Lower lobe of right lung (tissue), 2 donors: ENCODE results near the gene CDH23. TPM values are rescaled to one million over a fixed set of nuclear protein-coding genes. Genes with fewer than 3 reads are reported as not detected.

Source experiments
- ATAC-seq, 2 donors: fragments of 200-7000 bp; cut with Tn5 transposase; one replicate each; pipeline ENCODE4 v1.9.1; 2020 to 2022; ENCODE audit warnings: mild to moderate bottlenecking in 2 of 2, moderate library complexity in 2 of 2
- DNase-seq: peaks from one replicate; pipeline ENCODE4 v3.0.0-alpha.2; 2020
- H3K27ac ChIP-seq: fragments of 200-600 bp; one replicate; pipeline ENCODE4 v1.8.0; 2022
- H3K27me3 ChIP-seq: fragments of 200-600 bp; one replicate; pipeline ENCODE4 v1.8.0; 2022; ENCODE audit warnings: low read depth
- H3K36me3 ChIP-seq: fragments of 200-600 bp; one replicate; pipeline ENCODE4 v1.8.0; 2022; ENCODE audit warnings: mild to moderate bottlenecking
- H3K4me1 ChIP-seq: fragments of 200-600 bp; one replicate; pipeline ENCODE4 v1.8.0; 2022
- H3K4me3 ChIP-seq: fragments of 200-600 bp; one replicate; pipeline ENCODE4 v1.8.0; 2022; ENCODE audit warnings: mild to moderate bottlenecking
- H3K9me3 ChIP-seq: fragments of 200-600 bp; one replicate; pipeline ENCODE4 v1.8.0; 2022
- CTCF ChIP-seq: fragments of 200-600 bp; IDR thresholded peaks from one replicate; pipeline ENCODE4 v1.8.0; 2022; ENCODE audit warnings: antibody characterized with exemption, mild to moderate bottlenecking
- intact Hi-C: fragments of 100-400 bp; cut with DNase I; formaldehyde crosslinking; loops from one replicate; pipeline ENCODE4 v1.11.0; 2022
- total RNA-seq: library from RNA; stranded (reverse); fragmentation: NEBNext Ultra II Directional; extraction: Animal tissue kit (Norgen Biotek cat#: 25700); gene quantifications from one replicate; pipeline ENCODE4 v1.2.1, GENCODE V29; 2021
- donor health status: DM: no; HTN: yes; CAD: no; lungs with severe emphysema.

CDH23 gene
- total RNA-seq, 1 donor from 2014 or later = 9.4 TPM

GRCh38 chr10:71661779-71662336, 265.1 kb downstream of the CDH23 start:
- Histone ChIP-seq H3K36me3 (no peaks in the 10 kb centered on the region), H3K4me3 (no peak overlapping the region), H3K27me3 (no peaks in the 10 kb centered on the region), H3K4me1 (no peaks in the 10 kb centered on the region), H3K27ac (no peak overlapping the region), H3K9me3 (no peaks in the 10 kb centered on the region)
- no peak for ATAC-seq
- intact Hi-C loops = no loop called here
- TF ChIP-seq CTCF = no peak
- DNase-seq = no peak

DNA sequence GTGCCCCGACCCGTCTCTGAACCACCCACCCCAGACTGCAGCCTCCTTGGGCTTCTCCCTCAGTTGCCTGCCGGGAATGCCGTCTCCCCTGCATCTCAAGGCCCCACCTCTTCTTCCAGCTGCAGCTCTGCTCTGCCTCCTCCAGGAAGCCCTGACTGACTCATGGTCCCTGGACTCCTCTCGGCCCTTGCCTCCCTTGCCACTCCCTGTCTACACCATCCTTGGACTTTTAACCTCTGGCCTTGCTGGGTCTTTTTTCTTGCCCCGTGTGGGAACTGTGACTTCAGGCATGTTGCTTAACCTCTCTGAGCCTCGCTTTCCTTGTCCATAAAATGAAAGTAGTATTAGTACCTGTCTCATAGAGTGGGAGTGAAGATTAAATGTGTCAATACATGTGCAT, 266.6 kb downstream of the CDH23 start:
- no peak for ATAC-seq
- no peak for TF ChIP-seq CTCF
- intact Hi-C loops = no loop called here

DNA sequence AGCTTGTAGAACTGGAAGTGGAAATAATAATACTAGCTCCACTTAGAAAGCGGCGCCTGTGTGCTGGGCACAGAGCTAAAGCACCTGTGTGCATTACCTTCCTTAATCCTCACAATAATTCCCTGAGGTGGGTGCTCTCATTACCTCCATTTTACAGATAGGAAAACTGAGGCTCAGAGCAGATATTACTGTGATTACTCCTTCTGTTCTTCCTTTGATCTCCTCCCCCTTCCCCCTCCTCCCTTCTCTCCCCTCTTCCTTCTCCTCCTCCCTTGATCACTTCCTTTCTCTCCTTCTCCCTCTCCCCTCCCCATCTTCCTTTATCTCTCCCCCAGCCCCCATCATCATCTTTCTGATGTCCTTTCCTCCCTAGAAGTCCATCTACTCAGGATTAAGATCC, 267.9 kb downstream of the CDH23 start:
- Histone ChIP-seq H3K27me3 (no peaks in the 10 kb centered on the region), H3K27ac (no peak overlapping the region), H3K36me3 (no peaks in the 10 kb centered on the region), H3K4me3 (no peak overlapping the region), H3K9me3 (no peaks in the 10 kb centered on the region), H3K4me1 (peaks cover 3% of the 10 kb centered on the region)
- intact Hi-C loops = no loop called here
- ATAC-seq = no peak
- no peak for TF ChIP-seq CTCF
- no peak for DNase-seq

More for the DNA sequence above, 266.6 kb downstream of the CDH23 start:
- Histone ChIP-seq H3K4me1 (peaks cover 3% of the 10 kb centered on the region), H3K27ac (no peak overlapping the region), H3K4me3 (no peak overlapping the region), H3K9me3 (no peaks in the 10 kb centered on the region), H3K27me3 (no peaks in the 10 kb centered on the region), H3K36me3 (no peaks in the 10 kb centered on the region)
- no peak for DNase-seq

DNA sequence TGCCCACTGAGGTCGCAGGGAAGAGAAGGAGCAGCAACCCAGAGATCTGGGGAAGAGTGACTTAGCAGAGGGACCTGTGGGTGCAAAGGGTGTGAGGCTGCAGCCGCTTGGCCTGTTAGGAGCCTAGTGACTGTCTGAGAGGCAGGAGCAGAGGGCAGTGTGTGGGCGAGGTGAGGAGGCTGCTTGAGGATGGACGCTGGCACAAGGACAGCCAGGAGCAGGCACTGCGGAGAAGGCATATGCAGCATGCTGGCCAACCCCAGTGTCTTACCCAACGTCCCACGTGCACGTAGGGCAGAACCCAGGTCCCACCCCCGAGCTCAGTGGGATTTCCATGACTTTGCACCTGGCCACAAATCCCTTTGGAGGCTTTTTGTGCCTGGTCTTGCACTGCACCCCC, 268.7 kb downstream of the CDH23 start:
- no peak overlapping the region for H3K4me3 ChIP-seq
- ATAC-seq (no peak), DNase-seq (no peak)
- no peaks in the 10 kb centered on the region for H3K27me3 ChIP-seq
- intact Hi-C loops = no loop called here
- peaks cover 3% of the 10 kb centered on the region for H3K4me1 ChIP-seq
- no peak for TF ChIP-seq CTCF
- no peaks in the 10 kb centered on the region for H3K9me3 ChIP-seq
- no peak overlapping the region for H3K27ac ChIP-seq
- no peaks in the 10 kb centered on the region for H3K36me3 ChIP-seq

- Histone ChIP-seq H3K9me3 (no peaks in the 10 kb centered on the region), H3K4me3 (no peak overlapping the region), H3K27ac (no peak overlapping the region), H3K36me3 (no peaks in the 10 kb centered on the region), H3K27me3 (no peaks in the 10 kb centered on the region), H3K4me1 (peaks cover 3% of the 10 kb centered on the region)
- intact Hi-C loops = no loop called here
- no peak for DNase-seq
- ATAC-seq = no peak
- TF ChIP-seq CTCF = no peak
Measured at GRCh38 chr10:71666639-71667386, 270.1 kb downstream of the CDH23 start.
